ENCODE results near the gene CASP2.
"Not testable (repeated sequence)": the region's sequence is repeated elsewhere in the genome, so short reads cannot be mapped to it uniquely, and the experiment has no call there.

The CASP2 gene

DNA sequence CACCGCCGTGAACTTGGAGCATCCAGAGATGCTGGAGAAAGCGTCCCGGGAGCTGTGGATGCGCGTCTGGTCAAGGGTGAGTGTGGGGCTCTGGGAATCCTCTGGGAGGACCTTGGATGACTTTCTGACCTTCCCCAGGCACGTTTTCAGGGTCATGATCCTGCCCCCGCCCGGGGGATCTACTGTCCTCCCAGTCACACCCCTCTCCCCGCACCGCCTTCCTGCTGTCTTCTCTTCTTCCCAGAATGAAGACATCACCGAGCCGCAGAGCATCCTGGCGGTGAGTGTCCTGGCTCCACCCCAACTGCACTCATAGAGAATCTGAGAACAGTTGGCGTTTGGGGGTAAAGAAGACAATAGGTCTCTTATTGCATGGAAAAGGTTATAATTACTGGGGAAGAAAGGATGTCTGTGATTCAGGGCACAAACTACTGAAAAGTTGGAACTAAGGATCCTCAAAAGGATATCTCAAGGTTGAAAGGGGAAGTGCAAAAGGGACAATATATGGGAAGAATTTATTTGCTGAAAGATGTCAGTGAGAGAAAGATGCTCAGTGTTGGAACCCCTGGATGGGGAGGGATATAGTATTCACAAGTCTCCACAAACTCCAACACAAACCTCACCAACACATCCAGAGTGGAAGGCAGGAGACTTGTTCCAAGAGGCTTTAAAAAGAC is 23.0 kb upstream of the CASP2 start:
- no peak for DNase-seq (ENCODE audit: low read depth)

DNA sequence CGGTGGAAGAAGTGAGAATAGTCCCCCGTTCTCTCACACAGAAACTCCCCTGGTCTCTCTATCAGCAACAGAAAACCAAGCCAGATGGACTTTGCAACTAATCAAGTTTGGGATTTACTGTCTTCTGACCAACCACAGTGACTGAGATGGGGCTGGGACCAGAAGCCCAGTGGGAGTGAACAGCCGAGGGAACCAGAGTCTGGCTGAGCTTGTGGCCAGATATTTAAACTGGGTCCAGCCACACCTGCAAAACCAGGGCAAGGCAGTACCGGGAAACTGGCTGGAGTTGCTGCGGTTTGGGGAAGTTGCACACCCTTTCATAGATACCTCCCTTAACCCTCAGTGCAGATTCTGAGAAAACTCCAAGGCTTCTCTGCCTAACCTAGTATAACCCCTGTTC is 18.9 kb upstream of the CASP2 start:
- no peak for DNase-seq (ENCODE audit: low read depth)

DNA sequence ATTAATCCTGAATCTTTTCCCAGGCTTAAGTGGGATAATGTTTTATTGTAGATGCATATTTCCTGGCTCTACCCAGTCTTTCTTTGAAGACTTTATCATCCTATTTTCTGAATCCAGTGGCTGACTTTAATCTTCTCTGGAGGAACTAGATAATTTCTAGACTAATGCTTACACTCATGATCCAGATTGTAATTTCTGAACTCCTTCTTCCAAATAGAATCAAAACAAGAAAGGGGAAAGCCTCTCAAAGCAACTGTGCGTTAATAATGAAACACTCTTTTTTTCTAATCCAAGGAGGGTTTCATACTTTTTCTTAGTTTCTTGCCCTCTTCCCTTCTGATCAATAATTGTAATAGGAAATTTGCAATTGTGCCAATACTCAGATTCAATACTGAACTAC is 16.9 kb upstream of the CASP2 start:
- DNase-seq (ENCODE audit: low read depth), result no peak

DNA sequence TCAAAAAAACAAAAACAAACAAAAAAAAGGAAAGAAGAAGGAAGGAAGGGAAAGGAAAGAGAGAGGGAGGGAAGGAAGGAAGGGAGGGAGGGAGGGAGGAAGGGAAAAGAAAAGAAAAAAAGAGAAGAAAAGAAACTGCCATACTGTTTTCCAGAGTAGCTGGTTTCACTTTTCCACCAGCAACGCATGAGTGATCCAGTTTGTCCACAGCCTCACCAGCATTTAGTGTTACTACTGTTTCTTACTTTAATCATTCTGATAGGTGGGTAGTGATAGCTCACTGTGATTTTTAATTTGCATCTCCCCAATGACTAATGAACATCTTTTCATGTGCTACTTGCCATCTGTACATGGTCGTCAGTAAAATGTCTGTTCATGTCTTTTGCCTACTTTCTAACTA is 15.3 kb upstream of the CASP2 start:
- no peak for DNase-seq (ENCODE audit: low read depth)

DNA sequence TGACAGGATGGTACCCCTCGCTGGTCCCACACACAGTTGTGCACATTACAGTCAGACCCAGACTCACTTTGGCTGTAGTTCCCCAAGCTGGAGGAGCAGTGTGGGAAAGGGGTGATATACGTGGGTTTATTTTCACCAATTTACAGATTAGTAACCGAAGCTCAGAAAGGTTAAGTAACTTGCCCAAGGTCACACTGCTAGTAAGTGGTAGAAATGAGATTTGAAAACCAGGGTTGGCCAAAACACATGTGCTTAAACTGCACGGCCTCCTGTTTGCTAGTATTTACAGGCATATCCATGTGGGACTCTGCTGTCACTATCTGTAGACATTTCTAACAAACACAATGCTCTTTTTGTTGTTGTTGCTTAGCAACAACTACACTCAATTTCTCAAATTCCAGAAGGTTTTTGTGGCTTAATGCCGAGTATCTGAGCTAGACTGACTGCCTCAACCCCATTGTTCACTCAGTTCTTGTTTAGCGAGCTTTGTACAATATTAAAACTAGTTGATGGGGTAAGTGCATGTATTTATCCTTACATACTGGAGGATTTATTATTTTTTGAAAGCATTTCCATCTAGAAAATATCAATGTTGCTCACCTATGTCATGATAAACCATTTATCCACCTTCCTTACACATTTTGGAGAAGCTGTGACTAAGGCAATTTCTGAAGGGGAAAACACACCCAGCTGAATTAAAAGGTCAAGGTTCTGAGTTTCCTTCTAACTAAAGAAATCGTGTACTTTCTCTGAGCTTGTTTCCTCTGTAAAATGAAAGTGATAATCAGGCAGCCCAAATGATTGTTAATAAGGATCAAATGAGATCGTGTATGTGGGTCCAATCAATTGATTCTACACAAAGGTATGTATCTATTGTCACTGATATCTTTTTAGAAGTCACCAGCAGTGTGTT is 8.7 kb upstream of the CASP2 start:
- no peak for DNase-seq (ENCODE audit: low read depth)

- no peak for DNase-seq (ENCODE audit: low read depth)
Observed at GRCh38 chr7:143280160-143280559, 8.0 kb upstream of the CASP2 start.

DNA sequence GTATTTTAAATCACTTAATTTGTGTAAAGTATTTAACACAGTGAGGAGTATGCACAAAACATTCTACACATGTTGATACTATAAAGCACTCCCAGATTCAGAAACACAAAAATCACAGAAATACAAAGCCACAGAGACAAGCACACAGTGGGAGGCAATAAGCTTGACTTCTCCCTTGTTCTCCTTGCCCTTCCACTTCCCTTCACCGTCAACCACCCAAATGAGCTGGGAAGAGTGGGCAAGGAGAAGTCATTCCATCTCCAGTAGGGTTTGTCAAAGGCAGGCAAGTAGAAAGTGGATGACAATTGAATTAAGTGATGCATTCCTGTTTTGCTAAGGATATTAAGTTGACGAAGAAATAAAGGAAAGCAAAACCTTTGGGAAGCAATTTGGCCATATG is 7.6 kb upstream of the CASP2 start:
- no peak for DNase-seq (ENCODE audit: low read depth)

- no peak for DNase-seq (ENCODE audit: low read depth)
Observed at GRCh38 chr7:143281529-143281928, 6.6 kb upstream of the CASP2 start.

DNA sequence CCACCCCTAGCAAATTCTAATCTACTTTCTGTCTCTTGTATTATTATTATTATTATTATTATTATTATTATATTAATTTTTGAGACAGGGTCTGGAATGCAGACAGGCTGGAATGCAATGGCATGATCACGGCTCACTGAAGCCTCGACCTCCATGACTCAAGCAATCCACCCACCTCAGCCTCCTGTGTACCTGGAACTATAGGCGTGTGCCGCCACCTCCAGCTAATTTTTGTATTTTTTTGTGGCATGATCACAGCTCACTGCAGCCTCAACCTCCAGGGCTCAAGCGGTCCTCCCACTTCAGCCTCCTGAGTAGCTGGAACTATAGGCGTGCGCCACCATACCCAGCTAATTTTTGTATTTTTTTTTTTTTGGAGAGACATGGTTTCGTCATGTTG is 6.0 kb upstream of the CASP2 start:
- no peak for DNase-seq (ENCODE audit: low read depth)

DNA sequence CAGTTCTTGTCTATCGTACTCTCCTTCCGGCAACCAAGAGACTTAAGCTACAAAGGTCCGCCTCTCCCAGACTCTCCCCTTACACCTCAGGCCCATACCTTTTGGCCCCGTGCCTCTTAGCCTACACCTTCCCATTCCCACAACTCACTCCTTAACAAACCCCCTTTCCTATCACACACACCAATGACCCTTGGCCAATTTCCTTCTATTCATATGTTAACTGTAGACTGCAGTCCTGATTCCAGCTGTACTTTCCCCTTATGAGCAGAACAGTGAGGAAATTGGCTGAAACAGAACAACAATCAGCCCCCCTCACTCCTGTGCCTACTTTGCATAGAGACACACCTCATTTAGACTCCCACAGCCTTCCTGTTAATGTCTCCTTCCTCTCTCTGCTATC is 4.8 kb upstream of the CASP2 start:
- no peak for DNase-seq (ENCODE audit: low read depth)

- no peak for DNase-seq (ENCODE audit: low read depth)
Observed at GRCh38 chr7:143284591-143285469, 3.3 kb upstream of the CASP2 start, which contains the start of gene TMEM139. Gene TMEM139 (plus strand): TSS chr7:143284958. CDS start chr7:143285958, 1,000 bp downstream.

DNA sequence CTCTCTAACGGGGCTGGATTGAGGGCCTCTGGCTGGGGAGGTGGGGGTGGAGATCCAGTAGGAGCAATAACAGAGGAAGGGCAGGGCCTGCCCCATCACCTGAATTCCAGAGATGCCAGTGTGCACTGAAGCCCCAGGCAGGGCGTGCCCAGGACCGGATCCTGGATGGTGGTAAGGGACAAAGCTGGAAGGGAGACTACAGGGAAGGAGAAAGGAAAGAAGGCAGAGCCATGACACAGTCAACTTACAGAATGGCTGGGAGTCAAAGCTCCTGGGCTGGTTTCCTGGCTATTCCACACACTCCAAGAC is 2.7 kb upstream of the CASP2 start:
- DNase-seq (ENCODE audit: low read depth), result no peak

GRCh38 chr7:143285806-143286521 is 2.2 kb upstream of the CASP2 start:
- no peak for DNase-seq (ENCODE audit: low read depth)

- no peak for DNase-seq (ENCODE audit: low read depth)
Observed at GRCh38 chr7:143286522-143286890, 1.6 kb upstream of the CASP2 start.

GRCh38 chr7:143287339-143287934 is 714 bp upstream of the CASP2 start:
- no peak for DNase-seq (ENCODE audit: low read depth)

- no peak for DNase-seq (ENCODE audit: low read depth)
Observed at GRCh38 chr7:143288836-143289235, 685 bp downstream of the CASP2 start.

DNA sequence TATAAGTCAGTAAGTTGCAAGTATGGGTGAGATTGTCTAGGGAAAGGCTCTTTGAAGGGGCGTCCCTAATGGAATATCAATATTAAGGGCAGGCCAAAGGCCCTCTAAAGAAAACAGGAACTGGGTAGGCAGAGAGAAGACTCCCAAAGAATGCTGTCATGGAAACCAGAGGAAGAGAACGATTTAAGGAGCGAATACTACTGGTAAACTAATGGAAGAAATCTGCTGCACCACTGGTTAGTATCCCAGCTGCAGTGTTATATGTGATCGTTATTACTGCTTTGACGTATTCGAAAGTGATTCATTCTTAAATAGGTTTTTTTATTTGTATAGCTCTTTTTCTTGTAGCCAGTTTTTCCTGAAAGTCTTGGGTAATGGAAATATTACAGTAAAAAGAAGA is 1.3 kb downstream of the CASP2 start:
- DNase-seq (ENCODE audit: low read depth), result no peak

DNA sequence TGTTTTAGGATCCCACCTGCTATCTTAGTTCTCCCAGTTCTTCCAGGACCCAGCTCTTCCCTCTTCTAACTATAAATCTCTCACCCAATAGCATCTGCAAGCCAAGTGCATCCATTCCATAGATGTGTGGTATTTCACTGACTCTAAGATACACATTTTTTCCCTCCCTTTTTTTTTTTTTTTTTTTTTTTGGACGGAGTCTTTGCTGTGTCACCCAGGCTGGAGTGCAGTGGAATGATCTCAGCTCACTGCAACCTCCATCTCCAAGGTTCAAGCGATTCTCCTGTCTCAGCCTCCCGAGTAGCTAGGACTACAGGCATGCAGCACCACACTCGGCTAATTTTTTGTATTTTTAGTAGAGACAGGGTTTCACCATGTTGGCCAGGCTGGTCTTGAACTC is 1.7 kb downstream of the CASP2 start:
- not testable (repeated sequence) for DNase-seq (ENCODE audit: low read depth)

GRCh38 chr7:143290293-143290692 is 2.1 kb downstream of the CASP2 start:
- no peak for DNase-seq (ENCODE audit: low read depth)

GRCh38 chr7:143292876-143293275 is 4.7 kb downstream of the CASP2 start:
- DNase-seq (ENCODE audit: low read depth), result no peak

- no peak for DNase-seq (ENCODE audit: low read depth)
Observed at GRCh38 chr7:143295870-143296269, 7.7 kb downstream of the CASP2 start.

DNA sequence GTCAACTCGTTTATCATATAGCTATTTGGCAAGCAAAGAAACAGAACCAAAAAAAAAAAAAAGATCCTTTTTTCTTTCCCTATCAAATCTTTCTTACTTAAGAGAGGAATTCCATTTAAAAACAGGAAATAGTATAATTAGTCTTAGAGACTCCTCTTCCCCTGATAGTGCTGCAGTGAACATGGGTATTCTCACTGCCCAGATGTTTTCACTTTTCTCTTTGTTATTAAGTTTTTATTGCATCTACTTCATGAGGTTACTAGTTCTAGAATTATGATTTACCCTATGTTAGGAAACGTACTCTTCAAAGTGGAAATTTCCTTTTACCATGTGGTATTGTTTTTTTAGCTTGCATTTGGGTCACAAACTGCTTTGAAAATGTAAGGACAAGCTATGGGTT is 8.5 kb downstream of the CASP2 start:
- no peak for DNase-seq (ENCODE audit: low read depth)
